22Rv1 (cell line): ENCODE data around the gene TCF4.

Experiments
- H3K27ac ChIP-seq: fragments of 450-650 bp; 2 replicates; pipeline ENCODE4 v1.5.1; 2017
- ZFX ChIP-seq: fragments of 450-650 bp; IDR thresholded peaks from 2 replicates; pipeline ENCODE4 v1.6.1; 2017; ENCODE audit warnings: antibody characterized with exemption, borderline replicate concordance
- TF ChIP-seq, protein P1 (sequence below): fragments of 450-650 bp; IDR thresholded peaks from 2 replicates; pipeline ENCODE4 v1.5.1; 2017; ENCODE audit warnings: mild to moderate bottlenecking

The TCF4 gene

GRCh38 chr18:55404136-55404830 is 183.7 kb downstream of the TCF4 start:
- TF ChIP-seq, protein P1, sequence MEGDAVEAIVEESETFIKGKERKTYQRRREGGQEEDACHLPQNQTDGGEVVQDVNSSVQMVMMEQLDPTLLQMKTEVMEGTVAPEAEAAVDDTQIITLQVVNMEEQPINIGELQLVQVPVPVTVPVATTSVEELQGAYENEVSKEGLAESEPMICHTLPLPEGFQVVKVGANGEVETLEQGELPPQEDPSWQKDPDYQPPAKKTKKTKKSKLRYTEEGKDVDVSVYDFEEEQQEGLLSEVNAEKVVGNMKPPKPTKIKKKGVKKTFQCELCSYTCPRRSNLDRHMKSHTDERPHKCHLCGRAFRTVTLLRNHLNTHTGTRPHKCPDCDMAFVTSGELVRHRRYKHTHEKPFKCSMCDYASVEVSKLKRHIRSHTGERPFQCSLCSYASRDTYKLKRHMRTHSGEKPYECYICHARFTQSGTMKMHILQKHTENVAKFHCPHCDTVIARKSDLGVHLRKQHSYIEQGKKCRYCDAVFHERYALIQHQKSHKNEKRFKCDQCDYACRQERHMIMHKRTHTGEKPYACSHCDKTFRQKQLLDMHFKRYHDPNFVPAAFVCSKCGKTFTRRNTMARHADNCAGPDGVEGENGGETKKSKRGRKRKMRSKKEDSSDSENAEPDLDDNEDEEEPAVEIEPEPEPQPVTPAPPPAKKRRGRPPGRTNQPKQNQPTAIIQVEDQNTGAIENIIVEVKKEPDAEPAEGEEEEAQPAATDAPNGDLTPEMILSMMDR = no peak
- no peak for TF ChIP-seq ZFX
- H3K27ac ChIP-seq = no peak overlapping the region

GRCh38 chr18:55403421-55403949 is 184.5 kb downstream of the TCF4 start:
- TF ChIP-seq, protein P1 = no peak
- TF ChIP-seq ZFX = no peak
- no peak overlapping the region for H3K27ac ChIP-seq

DNA sequence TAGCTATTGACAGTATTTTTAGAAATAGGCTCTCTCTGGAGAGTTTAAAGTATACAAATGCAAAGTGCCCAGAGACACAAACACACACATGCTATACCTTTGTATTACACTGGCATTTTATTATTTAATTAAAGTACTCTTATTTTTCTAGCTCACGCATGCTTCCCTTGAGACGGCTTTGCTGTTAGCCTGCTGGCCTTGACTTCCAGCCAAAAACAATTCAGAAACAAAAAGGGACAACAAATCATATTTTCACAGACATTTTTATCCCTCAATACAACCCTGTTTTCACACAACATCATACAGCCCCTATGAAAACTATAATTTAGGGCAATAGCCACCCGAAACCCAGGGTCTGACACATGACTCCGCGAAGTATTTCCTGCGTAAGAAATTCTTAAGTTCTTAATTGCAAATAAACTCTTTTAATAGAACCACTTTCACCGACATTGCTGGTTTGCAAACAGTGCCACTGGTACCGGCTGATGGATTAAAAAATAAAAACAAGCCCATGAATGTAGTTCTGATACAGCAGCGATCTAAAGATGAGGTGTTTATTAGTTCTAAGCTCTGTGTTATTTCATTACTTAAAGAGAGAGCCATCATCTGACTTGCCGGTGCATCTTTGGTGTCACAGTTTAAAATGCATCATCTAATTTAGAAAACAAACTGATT is 185.1 kb downstream of the TCF4 start:
- TF ChIP-seq ZFX = no peak
- TF ChIP-seq, protein P1 = no peak
- H3K27ac ChIP-seq = no peak overlapping the region

DNA sequence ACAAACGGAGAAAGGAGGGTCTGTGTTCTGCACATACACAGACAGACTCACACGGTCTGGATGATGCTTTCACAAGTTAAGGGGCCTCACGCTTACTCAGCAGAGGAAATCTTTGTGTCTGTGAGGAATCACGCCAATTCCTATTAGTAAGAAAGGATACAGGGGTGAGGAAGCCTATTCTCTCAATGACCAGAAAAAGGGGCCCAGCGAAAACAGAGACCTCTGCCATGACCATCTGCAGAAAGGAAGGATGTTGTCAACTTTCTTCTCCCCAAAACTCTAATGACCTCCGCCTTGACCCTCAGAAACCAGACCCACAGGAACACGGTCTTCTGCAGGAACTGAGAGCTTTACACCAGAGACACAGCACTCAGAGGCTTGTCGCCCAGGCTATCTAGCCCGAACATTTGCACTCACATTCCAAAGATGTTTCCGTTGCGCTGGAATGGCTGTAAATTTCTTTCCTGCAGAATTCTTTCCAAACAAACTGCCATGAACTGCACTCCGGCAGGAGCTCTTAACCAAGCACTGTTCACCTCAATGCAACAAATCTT is 186.3 kb downstream of the TCF4 start:
- H3K27ac ChIP-seq = no peak overlapping the region
- no peak for TF ChIP-seq ZFX
- TF ChIP-seq, protein P1 = no peak

DNA sequence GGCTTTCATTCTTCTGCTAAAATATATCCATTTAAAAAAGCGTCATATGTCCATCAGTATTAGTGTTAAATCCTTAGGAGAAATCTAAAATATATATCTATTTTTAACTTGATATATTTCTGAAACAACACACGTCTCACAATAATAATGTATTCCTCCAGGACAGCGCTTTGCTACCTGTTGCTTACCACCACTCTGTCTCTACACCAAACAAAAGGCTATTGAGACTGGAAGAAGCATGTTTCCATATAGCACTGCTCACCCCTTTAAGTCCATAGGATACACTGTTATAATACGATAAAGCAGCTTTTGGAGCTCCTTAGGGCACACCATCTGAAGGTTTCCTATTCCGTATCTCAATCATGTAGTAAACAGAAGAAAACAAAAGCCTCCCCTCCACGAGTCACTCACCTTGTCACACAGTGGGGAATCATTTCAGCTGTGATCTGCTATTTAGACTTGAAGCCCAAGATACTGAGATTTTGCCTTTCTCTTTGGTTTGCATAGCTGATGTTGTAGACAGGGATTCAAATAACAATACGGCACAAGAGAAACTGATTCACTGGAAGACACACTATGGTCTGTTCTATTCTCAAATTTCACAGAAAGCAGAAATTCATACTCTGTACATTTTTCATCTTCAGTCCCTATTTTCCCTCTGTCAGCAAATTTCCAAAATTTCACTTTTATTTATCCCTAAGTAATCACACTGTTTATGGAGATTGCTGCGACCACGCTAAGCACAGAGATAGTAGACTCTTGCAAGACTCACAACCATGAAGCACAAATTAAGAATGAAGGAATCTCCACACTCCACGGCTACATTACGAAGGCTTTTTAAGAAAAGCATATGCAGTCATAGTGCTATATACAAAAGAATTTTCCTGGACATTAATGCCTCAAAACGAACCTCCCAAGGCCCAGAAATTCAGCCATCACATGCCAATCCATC is 187.1 kb downstream of the TCF4 start:
- no peak overlapping the region for H3K27ac ChIP-seq
- TF ChIP-seq, protein P1 = no peak
- no peak for TF ChIP-seq ZFX

DNA sequence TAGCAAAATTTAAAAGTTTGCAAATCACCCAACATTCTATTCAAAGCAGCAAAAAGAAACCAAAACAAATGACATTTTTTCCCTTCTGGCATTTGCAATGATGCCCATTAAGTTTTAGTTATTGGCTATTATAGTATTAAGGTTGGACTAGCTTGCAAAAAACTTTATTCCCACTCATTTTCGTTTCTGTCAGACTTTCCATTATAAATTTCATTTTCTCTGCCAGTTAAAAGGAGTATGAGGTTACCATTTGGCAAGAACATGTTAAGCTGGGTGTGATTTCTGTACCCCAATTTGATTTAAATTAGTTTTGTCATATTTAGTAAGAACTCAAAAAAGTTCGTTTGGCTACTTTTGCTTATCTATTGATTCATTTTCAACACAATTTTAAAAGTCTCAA is 187.9 kb downstream of the TCF4 start:
- TF ChIP-seq, protein P1 = no peak
- TF ChIP-seq ZFX = no peak
- no peak overlapping the region for H3K27ac ChIP-seq
